ENCODE measurements around the gene LYSMD2.

LYSMD2 gene

GRCh38 chr15:51781506-51781905 is 44.1 kb upstream of the LYSMD2 start:
- no peak overlapping the region for H3K4me3 ChIP-seq (ENCODE audit: low read length)
- H3K9me3 ChIP-seq (ENCODE audit: control insufficient read depth, insufficient read depth, low read length): peaks cover 6% of the 10 kb centered on the region; the same call in 1 of the 2 replicates
- no peaks in the 10 kb centered on the region for H3K4me1 ChIP-seq (ENCODE audit: control insufficient read depth, low read length)
- H3K36me3 ChIP-seq (ENCODE audit: control insufficient read depth, low read length): no peaks in the 10 kb centered on the region; the same call in 1 of the 2 replicates
- TF ChIP-seq CTCF (IDR thresholded peaks at IDR 0.05; ENCODE audit: low read depth, low read length, poor library complexity, severe bottlenecking) (no peak), EZH2phosphoT487 (IDR thresholded peaks at IDR 0.05; ENCODE audit: borderline replicate concordance, low read length) (no peak)
- H3K9me2 ChIP-seq (replicated peaks; ENCODE audit: control insufficient read depth, low read length): no peaks in the 10 kb centered on the region
- H3F3A ChIP-seq (ENCODE audit: control insufficient read depth, insufficient read depth): no peaks in the 10 kb centered on the region
- no peaks in the 10 kb centered on the region for H3K79me2 ChIP-seq (ENCODE audit: control insufficient read depth, low read length)
- no peak overlapping the region for H3K4me2 ChIP-seq (ENCODE audit: low read length)
- H3K27ac ChIP-seq (ENCODE audit: low read depth, low read length): no peak overlapping the region
- no peaks in the 10 kb centered on the region for H4K20me1 ChIP-seq (ENCODE audit: control insufficient read depth, insufficient read depth, low read depth, low read length)
- no peaks in the 10 kb centered on the region for H3K27me3 ChIP-seq (ENCODE audit: control insufficient read depth, low read length)

GRCh38 chr15:51780636-51781035 is 43.2 kb upstream of the LYSMD2 start:
- Histone ChIP-seq H3K79me2 (ENCODE audit: control insufficient read depth, low read length) (no peaks in the 10 kb centered on the region), H3K27me3 (ENCODE audit: control insufficient read depth, low read length) (no peaks in the 10 kb centered on the region), H3K4me1 (ENCODE audit: control insufficient read depth, low read length) (no peaks in the 10 kb centered on the region), H3K9me2 (replicated peaks; ENCODE audit: control insufficient read depth, low read length) (no peaks in the 10 kb centered on the region), H3K4me2 (ENCODE audit: low read length) (no peak overlapping the region), H3K36me3 (ENCODE audit: control insufficient read depth, low read length) (no peaks in the 10 kb centered on the region; the same call in 1 of the 2 replicates), H3K4me3 (ENCODE audit: low read length) (no peak overlapping the region), H3K9me3 (ENCODE audit: control insufficient read depth, insufficient read depth, low read length) (peaks cover 6% of the 10 kb centered on the region; the same call in 1 of the 2 replicates), H3K27ac (ENCODE audit: low read depth, low read length) (no peak overlapping the region), H3F3A (ENCODE audit: control insufficient read depth, insufficient read depth) (no peaks in the 10 kb centered on the region), H4K20me1 (ENCODE audit: control insufficient read depth, insufficient read depth, low read depth, low read length) (no peaks in the 10 kb centered on the region)
- TF ChIP-seq CTCF (IDR thresholded peaks at IDR 0.05; ENCODE audit: low read depth, low read length, poor library complexity, severe bottlenecking) (no peak), EZH2phosphoT487 (IDR thresholded peaks at IDR 0.05; ENCODE audit: borderline replicate concordance, low read length) (no peak)

GRCh38 chr15:51776952-51777569 is 39.6 kb upstream of the LYSMD2 start:
- no peaks in the 10 kb centered on the region; the same call in 1 of the 2 replicates for H3K36me3 ChIP-seq (ENCODE audit: control insufficient read depth, low read length)
- H3K79me2 ChIP-seq (ENCODE audit: control insufficient read depth, low read length): no peaks in the 10 kb centered on the region
- H3K4me2 ChIP-seq (ENCODE audit: low read length): no peak overlapping the region
- H3F3A ChIP-seq (ENCODE audit: control insufficient read depth, insufficient read depth): no peaks in the 10 kb centered on the region
- TF ChIP-seq CTCF (IDR thresholded peaks at IDR 0.05; ENCODE audit: low read depth, low read length, poor library complexity, severe bottlenecking) (peak; percentile 76), EZH2phosphoT487 (IDR thresholded peaks at IDR 0.05; ENCODE audit: borderline replicate concordance, low read length) (no peak)
- H3K27ac ChIP-seq (ENCODE audit: low read depth, low read length): no peak overlapping the region
- H3K4me1 ChIP-seq (ENCODE audit: control insufficient read depth, low read length): no peaks in the 10 kb centered on the region
- no peak overlapping the region for H3K4me3 ChIP-seq (ENCODE audit: low read length)
- H4K20me1 ChIP-seq (ENCODE audit: control insufficient read depth, insufficient read depth, low read depth, low read length): no peaks in the 10 kb centered on the region
- no peaks in the 10 kb centered on the region for H3K9me3 ChIP-seq (ENCODE audit: control insufficient read depth, insufficient read depth, low read length)
- H3K9me2 ChIP-seq (replicated peaks; ENCODE audit: control insufficient read depth, low read length): no peaks in the 10 kb centered on the region
- no peaks in the 10 kb centered on the region for H3K27me3 ChIP-seq (ENCODE audit: control insufficient read depth, low read length)

Measured in DOHH2 (cell line).